ENCODE results near the gene DNPEP. TPM values are rescaled to one million over a fixed set of nuclear protein-coding genes. Genes with fewer than 3 reads are reported as not detected.

Gene DNPEP
- total RNA-seq, 4 donors from 2014 or later: 44.9 to 102 (median 61.6) TPM

DNA sequence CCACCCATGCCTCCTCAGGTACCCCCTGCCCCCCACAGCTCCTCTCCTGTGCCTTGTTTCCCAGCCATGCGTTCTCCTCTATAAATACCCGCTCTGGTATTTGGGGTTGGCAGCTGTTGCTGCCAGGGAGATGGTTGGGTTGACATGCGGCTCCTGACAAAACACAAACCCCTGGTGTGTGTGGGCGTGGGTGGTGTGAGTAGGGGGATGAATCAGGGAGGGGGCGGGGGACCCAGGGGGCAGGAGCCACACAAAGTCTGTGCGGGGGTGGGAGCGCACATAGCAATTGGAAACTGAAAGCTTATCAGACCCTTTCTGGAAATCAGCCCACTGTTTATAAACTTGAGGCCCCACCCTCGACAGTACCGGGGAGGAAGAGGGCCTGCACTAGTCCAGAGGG lies 29.7 kb upstream of the DNPEP start:
- H3K27ac ChIP-seq (replicated peaks in 1 of 4): peak overlapping the region; percentile 94 to 99 (median 96)
- TF ChIP-seq POLR2A (IDR thresholded peaks at IDR 0.05; ENCODE audit: low read depth) (no peak), POLR2AphosphoS5 (IDR thresholded peaks at IDR 0.05) (peak; percentile 69 to 73), EP300 (IDR thresholded peaks at IDR 0.05) (no peak)
- TF ChIP-seq, protein P1, sequence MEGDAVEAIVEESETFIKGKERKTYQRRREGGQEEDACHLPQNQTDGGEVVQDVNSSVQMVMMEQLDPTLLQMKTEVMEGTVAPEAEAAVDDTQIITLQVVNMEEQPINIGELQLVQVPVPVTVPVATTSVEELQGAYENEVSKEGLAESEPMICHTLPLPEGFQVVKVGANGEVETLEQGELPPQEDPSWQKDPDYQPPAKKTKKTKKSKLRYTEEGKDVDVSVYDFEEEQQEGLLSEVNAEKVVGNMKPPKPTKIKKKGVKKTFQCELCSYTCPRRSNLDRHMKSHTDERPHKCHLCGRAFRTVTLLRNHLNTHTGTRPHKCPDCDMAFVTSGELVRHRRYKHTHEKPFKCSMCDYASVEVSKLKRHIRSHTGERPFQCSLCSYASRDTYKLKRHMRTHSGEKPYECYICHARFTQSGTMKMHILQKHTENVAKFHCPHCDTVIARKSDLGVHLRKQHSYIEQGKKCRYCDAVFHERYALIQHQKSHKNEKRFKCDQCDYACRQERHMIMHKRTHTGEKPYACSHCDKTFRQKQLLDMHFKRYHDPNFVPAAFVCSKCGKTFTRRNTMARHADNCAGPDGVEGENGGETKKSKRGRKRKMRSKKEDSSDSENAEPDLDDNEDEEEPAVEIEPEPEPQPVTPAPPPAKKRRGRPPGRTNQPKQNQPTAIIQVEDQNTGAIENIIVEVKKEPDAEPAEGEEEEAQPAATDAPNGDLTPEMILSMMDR (IDR thresholded peaks at IDR 0.05): no peak
- H3K9me3 ChIP-seq: peaks cover 0 to 9% (median 4%) of the 10 kb centered on the region in 4 donors
- H3K4me3 ChIP-seq: peak overlapping the region; percentile 71 to 80 (median 77)
- intact Hi-C loops (cut with DNase I): no loop called here
- H3K4me1 ChIP-seq: peaks cover 19 to 41% (median 39%) of the 10 kb centered on the region in 4 donors
- H3K36me3 ChIP-seq: peaks cover 19 to 34% (median 28%) of the 10 kb centered on the region in 4 donors
- WGBS: 27% methylated on average over 9 of the region's 9 CpGs
- DNase-seq (ENCODE audit: extremely low spot score): no peak
- peaks cover 0 to 20% (median 4%) of the 10 kb centered on the region in 4 donors for H3K27me3 ChIP-seq

- intact Hi-C loops (cut with DNase I): no loop called here
- H3K27ac ChIP-seq (replicated peaks in 1 of 4): peak overlapping the region; percentile 94 to 99 (median 96)
- H3K9me3 ChIP-seq: peaks cover 0 to 13% (median 4%) of the 10 kb centered on the region in 4 donors
- peak overlapping the region; percentile 71 to 80 (median 77) for H3K4me3 ChIP-seq
- no peak for TF ChIP-seq POLR2A (IDR thresholded peaks at IDR 0.05; ENCODE audit: low read depth)
- TF ChIP-seq, protein P1 (IDR thresholded peaks at IDR 0.05): no peak
- no peak for TF ChIP-seq POLR2AphosphoS5 (IDR thresholded peaks at IDR 0.05)
- TF ChIP-seq EP300 (IDR thresholded peaks at IDR 0.05): no peak
- H3K27me3 ChIP-seq: peaks cover 0 to 20% (median 4%) of the 10 kb centered on the region in 4 donors
- peaks cover 19 to 41% (median 39%) of the 10 kb centered on the region in 4 donors for H3K4me1 ChIP-seq
- no peak for DNase-seq (ENCODE audit: extremely low spot score)
- peaks cover 17 to 31% (median 24%) of the 10 kb centered on the region in 4 donors for H3K36me3 ChIP-seq
- 62% methylated on average over 4 of the region's 4 CpGs for WGBS
These were observed 29.2 kb upstream of the DNPEP start for GRCh38 chr2:219416938-219417337.

DNA sequence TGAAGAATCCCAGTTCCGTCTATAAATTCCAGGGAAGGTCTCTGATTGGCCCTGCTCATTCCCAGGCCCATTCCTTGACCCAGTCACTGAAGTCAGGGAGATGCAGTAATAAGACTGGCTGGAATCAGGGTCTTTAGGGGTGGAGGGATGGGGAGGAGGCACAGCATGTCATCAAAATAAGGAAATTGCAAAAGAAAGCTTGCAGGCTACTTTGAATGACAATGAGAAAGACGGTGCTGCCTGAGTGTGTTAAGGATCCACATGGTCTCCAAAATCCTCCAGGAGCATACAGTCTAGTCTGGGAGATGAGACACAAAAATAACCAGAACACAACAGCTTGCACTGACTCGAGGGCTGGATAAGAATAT lies 28.5 kb upstream of the DNPEP start:
- peaks cover 19 to 41% (median 39%) of the 10 kb centered on the region in 4 donors for H3K4me1 ChIP-seq
- H3K27me3 ChIP-seq: peaks cover 0 to 20% (median 4%) of the 10 kb centered on the region in 4 donors
- 34% methylated on average over 3 of the region's 3 CpGs for WGBS
- H3K4me3 ChIP-seq: no peak overlapping the region
- peak overlapping the region; percentile 94 to 99 (median 96) for H3K27ac ChIP-seq (replicated peaks in 1 of 4)
- peaks cover 10 to 24% (median 17%) of the 10 kb centered on the region in 4 donors for H3K36me3 ChIP-seq
- intact Hi-C loops (cut with DNase I): no loop called here
- no peak for DNase-seq (ENCODE audit: extremely low spot score)
- TF ChIP-seq POLR2AphosphoS5 (IDR thresholded peaks at IDR 0.05) (no peak), EP300 (IDR thresholded peaks at IDR 0.05) (no peak), POLR2A (IDR thresholded peaks at IDR 0.05; ENCODE audit: low read depth) (no peak)
- TF ChIP-seq, protein P1 (IDR thresholded peaks at IDR 0.05): no peak
- H3K9me3 ChIP-seq: peaks cover 0 to 13% (median 4%) of the 10 kb centered on the region in 4 donors

DNA sequence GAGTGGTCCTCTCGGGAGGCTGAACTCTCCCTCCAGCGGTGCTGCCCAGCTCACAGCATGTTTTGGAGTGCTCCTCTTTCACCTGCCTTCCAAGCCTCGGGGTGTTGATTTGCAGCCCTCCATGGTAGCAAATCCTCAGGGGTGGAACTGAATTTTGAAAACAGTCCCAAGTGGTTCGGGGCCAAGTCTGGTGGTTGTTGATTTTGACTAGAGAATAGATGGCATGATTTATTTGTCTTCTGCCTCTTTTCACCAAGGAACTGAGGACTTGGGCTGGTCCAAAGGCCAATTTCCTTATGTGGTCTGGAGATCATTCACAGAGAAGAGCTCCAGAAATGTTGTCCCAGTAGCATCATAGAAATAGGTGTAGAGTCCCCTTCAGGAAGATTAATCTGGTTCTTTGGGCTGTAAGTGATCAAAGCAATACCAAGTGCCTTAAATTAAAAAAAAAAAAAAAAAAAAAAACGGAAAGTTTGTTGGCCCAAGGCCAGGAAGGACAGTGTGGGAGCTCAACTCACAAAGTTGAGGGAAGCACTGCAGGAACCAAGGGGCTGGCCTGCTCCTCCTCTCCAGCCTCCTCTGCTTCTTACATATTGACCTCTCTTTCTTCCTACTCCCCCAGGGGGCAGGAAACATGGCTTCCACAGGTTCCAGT lies 28.0 kb upstream of the DNPEP start:
- Histone ChIP-seq H3K4me1 (peaks cover 19 to 41% (median 39%) of the 10 kb centered on the region in 4 donors), H3K27me3 (peaks cover 0 to 20% (median 4%) of the 10 kb centered on the region in 4 donors), H3K4me3 (no peak overlapping the region), H3K27ac (replicated peaks in 1 of 4) (peak overlapping the region; percentile 94 to 99 (median 96)), H3K9me3 (peaks cover 0 to 13% (median 4%) of the 10 kb centered on the region in 4 donors), H3K36me3 (peaks cover 5 to 19% (median 12%) of the 10 kb centered on the region in 4 donors)
- TF ChIP-seq, protein P1 (IDR thresholded peaks at IDR 0.05): no peak
- TF ChIP-seq POLR2AphosphoS5 (IDR thresholded peaks at IDR 0.05) (peak in 1 of 2 donors; percentile 45), EP300 (IDR thresholded peaks at IDR 0.05) (no peak), POLR2A (IDR thresholded peaks at IDR 0.05; ENCODE audit: low read depth) (no peak)
- WGBS: 34% methylated on average over 5 of the region's 5 CpGs
- DNase-seq (ENCODE audit: extremely low spot score): no peak
- intact Hi-C loops (cut with DNase I): no loop called here

All from esophagus muscularis mucosa (tissue), 4 donors.